Endometrial microvascular endothelial cells (primary cell): ENCODE results near the gene FTL. TPM values are rescaled to one million over a fixed set of nuclear protein-coding genes. Genes with fewer than 3 reads are reported as not detected.
"Not testable (repeated sequence)": the region's sequence is repeated elsewhere in the genome, so short reads cannot be mapped to it uniquely, and the experiment has no call there.

Experiments
- in situ Hi-C: cut with HindIII; loops from 2 replicates; pipeline ENCODE4 v1.10.0; 2017; ENCODE audit warnings: low sequenced_read_pairs, low pct_unique_long_range_greater_than_20kb; ENCODE audit errors: inconsistent ontology term
- total RNA-seq: library from RNA; depleted of rRNA; stranded (reverse); fragments of >200 nt; gene quantifications from one replicate; pipeline ENCODE4 v1.2.3, GENCODE V29; 2015; ENCODE audit errors: inconsistent ontology term

The FTL gene
- total RNA-seq: 3,048 TPM

GRCh38 chr19:48965040-48965805, at the start of gene FTL:
Gene FTL, plus strand, starts transcription at chr19:48965309. Its CDS starts 199 bp downstream, at chr19:48965508.
- in situ Hi-C loops: no loop called here

DNA sequence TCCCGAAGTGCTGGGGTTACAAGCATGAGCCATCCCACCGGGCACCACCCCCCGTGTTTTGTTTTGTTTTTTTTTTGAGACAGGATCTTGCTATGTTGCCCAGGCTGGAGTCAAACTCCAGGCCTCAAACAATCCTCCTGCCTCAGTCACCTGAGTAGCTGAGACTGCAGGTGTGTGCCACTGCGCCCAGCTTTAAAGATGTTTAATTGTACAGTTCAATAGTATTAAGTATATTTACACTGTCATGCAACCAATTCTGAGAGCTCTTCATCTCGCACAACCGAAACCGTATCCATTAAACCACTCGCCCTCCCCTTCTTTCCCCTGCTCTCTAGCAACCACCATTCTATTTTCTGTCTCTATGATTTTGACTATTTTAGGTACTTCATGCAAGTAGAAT, 49.4 kb upstream of the FTL start:
- in situ Hi-C loops: no loop called here

GRCh38 chr19:48918071-48918470, 47.0 kb upstream of the FTL start:
- in situ Hi-C loops: no loop called here

GRCh38 chr19:48918801-48919247, 46.3 kb upstream of the FTL start:
- in situ Hi-C loops: no loop called here

GRCh38 chr19:48919271-48919670, 45.8 kb upstream of the FTL start:
- in situ Hi-C loops: not testable (repeated sequence)

- in situ Hi-C loops: no loop called here
These were observed 44.2 kb upstream of the FTL start for GRCh38 chr19:48920949-48921348.

GRCh38 chr19:48921721-48922500, 43.2 kb upstream of the FTL start:
- in situ Hi-C loops: no loop called here

DNA sequence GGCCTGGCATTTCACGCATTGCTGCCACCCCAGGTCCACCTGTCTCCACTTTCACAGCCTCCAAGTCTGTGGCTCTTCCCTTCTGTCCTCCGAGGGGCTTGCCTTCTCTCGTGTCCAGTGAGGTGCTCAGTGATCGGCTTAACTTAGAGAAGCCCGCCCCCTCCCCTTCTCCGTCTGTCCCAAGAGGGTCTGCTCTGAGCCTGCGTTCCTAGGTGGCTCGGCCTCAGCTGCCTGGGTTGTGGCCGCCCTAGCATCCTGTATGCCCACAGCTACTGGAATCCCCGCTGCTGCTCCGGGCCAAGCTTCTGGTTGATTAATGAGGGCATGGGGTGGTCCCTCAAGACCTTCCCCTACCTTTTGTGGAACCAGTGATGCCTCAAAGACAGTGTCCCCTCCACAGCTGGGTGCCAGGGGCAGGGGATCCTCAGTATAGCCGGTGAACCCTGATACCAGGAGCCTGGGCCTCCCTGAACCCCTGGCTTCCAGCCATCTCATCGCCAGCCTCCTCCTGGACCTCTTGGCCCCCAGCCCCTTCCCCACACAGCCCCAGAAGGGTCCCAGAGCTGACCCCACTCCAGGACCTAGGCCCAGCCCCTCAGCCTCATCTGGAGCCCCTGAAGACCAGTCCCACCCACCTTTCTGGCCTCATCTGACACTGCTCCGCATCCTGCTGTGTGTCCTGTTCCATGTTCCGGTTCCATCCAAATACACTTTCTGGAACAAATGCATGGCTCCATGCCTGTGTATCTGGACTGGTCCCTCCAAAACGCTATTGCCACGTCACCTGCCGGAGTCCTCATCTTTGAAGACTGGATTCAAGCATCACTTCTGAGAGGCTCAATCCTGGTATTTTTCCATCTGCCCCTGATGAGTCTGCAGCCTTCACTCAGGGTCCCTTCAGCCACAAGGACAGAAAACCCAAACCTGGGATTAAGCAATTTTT, 42.3 kb upstream of the FTL start:
- in situ Hi-C loops: no loop called here

DNA sequence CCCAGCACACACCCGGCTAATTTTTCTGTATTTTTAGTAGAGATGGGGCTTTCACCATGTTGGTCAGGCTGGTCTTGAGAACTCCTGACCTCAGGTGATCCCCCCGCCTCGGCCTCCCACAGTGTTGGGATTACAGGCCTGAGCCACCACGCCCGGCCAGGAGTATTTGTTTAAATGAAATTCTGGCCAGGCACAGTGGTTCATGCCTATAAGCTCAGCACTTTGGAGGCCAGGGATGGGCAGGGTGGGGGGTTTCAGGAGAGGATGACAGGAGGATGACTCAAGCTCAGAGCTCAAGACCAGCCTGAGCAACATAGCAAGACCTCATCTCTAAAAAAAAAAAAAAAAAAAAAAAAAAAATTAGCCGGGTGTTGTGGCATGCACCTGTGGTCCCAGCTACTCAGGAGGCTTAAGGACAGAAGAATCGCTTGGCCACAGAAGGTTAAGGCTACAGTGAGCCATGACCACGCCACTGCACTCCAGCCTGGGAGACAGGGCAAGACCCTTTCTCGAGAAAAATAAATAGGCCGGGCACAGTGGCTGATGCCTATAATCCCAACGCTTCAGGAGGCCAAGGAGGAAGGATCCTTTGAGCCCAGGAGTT, 39.8 kb upstream of the FTL start:
- in situ Hi-C loops: no loop called here

- in situ Hi-C loops: not testable (repeated sequence)
These were observed 39.2 kb upstream of the FTL start for GRCh38 chr19:48925890-48926289.

- in situ Hi-C loops: no loop called here
These were observed 38.2 kb upstream of the FTL start for GRCh38 chr19:48926909-48927308.

DNA sequence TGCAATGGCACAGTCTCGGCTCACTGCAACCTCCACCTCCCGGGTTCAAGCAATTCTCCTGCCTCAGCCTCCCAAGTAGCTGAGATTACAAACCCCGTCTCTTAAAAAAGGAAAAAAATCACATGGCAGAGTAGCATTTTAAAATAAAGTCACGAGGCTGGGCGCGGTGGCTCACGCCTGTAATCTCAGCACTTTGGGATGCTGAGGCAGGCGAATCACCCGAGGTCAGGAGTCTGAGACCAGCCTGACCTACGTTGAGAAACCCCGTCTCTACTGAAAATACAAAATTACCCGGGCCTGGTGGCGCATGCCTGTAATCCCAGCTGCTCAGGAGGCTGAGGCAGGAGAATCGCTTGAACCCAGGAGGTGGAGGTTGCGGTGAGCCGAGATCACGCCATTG, 37.4 kb upstream of the FTL start:
- in situ Hi-C loops: not testable (repeated sequence)

DNA sequence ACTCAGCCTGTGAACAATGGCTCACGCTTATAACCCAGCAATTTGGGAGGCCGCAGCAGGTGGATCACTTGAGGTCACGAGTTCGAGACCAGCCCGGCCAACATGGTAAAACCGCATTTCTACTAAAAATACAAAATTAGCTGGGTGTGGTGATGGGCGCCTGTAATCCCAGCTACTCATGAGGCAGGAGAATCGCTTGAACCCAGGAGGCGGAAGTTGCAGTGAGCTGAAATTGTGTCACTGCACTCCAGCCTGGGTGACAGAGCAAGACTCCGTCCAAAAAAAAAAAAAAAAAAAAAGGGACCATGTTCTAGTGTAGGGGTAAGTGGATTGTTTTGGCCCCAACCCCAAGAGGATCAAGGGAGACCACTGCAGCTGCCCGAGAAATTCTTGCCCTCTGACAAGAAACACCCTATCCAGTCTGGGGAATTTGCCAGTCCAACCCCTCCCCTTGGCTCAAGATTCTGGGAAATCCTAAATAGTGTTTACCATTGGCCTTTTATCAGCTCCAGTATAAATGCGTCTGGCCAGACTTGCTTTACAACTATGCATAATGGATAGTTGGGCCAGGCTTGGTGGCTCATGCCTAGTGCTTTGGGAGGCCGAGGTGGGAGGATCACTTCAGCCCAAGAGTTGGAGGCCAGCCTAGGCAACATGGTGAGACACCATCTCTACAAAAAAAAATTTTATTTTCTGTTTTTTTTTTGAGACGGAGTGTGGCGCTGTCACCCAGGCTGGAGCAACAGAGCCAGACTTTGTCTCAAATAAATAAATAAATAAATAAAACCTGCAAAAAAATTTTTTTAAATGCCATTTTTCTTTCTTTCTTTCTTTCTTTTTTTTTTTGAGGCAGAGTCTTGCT, 36.7 kb upstream of the FTL start:
- in situ Hi-C loops: no loop called here

DNA sequence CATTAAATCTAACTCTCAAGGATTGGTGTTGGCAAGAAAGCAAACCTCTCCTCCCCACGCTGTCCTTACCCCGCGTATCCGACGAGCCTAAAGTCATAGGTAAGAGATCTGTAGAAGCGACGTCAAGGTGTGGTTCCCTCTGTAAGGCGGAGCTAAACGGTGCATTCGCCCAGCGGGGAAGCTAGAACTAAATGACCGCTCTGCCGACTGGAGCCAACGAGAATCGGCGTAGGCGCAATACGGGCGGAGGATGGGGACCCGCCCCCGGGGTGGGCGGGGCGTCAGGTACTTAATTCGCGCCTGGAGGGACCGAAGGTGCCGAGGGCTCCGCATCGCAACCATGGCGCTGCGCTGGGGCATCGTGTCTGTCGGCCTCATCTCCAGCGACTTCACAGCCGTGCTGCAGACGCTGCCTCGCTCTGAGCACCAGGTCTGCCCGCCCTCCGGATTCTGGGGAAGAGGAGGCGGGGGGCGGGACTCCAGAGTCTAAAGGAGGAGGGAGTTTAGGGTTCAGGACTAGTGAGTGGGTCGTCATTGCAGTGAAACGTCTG, 31.7 kb upstream of the FTL start, which contains the start of gene DHDH:
Gene DHDH (plus strand): TSS at position 318 of the 551 bp plus-strand sequence. CDS start 23 bp downstream, at position 341.
- in situ Hi-C loops: no loop called here

DNA sequence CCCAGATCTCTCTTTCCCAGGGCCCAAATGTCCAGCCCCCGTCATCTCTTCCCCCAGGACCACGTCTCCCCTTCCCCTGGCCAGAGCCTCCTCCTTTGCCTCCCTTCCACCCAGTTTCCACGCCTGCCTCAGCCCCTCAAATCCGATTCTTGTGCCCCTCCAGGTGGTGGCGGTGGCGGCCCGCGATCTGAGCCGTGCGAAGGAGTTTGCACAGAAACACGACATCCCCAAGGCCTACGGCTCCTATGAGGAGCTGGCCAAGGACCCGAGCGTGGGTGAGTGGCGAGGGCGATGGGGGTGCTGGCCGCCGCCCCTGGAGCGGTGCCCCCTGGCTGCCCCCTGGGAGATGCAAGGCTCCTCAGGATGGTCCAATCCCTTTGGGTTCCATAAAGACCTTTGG, 30.3 kb upstream of the FTL start:
- in situ Hi-C loops: no loop called here

DNA sequence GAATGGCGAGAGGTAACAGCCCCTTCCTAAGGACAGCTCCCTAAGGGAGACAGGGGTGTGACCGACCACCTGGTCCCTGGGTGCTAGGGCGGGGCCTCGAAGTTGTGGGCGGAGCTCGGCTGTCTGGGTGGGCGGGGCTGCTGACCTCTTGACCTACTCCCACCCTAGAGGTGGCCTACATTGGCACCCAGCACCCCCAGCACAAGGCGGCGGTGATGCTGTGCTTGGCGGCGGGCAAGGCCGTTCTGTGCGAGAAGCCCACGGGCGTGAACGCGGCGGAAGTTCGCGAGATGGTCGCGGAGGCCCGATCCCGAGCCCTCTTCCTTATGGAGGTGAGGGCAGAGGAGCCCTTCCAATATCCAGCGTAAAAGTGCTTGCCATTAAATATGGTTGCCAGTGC, 29.2 kb upstream of the FTL start:
- in situ Hi-C loops: no loop called here

DNA sequence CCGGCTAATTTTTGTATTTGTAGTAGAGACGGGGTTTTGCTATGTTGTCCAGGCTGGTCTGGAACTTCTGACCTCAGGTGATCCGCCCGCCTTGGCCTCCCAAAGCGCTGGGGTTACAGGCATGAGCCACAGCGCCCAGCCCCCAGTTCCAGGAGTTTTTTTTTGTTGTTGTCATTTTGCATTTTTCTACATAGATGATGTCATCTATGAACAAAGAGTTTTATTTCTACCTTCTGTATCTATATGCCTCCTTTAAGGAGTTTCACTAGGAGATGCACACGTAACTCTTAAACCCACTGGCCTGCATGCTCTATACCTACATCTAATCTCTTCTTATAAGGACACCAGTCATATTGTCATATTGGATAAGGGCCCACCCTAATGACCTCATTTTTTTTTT, 26.9 kb upstream of the FTL start:
- in situ Hi-C loops: no loop called here

- in situ Hi-C loops: no loop called here
These were observed 24.2 kb upstream of the FTL start for GRCh38 chr19:48940902-48941301.
